ENCODE measurements around the gene UBE2QL1.

The UBE2QL1 gene

GRCh38 chr5:6543830-6544560, 95.3 kb downstream of the UBE2QL1 start:
- TF ChIP-seq CTCF (IDR thresholded peaks at IDR 0.05) = no peak
- intact Hi-C loops (cut with DNase I; ENCODE audit: low total_unique reads) = no loop called here

More at GRCh38 chr5:6543830-6544560, 95.3 kb downstream of the UBE2QL1 start:
- no peak for DNase-seq
- H3K9me3 ChIP-seq = no peaks in the 10 kb centered on the region
- H3K4me3 ChIP-seq = no peak overlapping the region
- H3K36me3 ChIP-seq = no peaks in the 10 kb centered on the region
- H3K4me1 ChIP-seq = peaks cover 0 to 26% (median 7%) of the 10 kb centered on the region in 4 donors
- no peak overlapping the region for H3K27ac ChIP-seq
- no peaks in the 10 kb centered on the region for H3K27me3 ChIP-seq

Data from tibial artery (tissue), 4 donors.